Activated CD8-positive, alpha-beta memory T cell treated with anti-CD3 and anti-CD28 coated beads, Interleukin-2, amount 50 U/mL, for 48 hours (primary cell): ENCODE results near the gene PRDM2.
"Not testable (repeated sequence)": the region's sequence is repeated elsewhere in the genome, so short reads cannot be mapped to it uniquely, and the experiment has no call there.

Source experiments
- DNase-seq: peaks from one replicate; pipeline ENCODE4 v3.0.0-alpha.2; 2020

PRDM2 gene

GRCh38 chr1:13700521-13701270 is 708 bp downstream of the PRDM2 start:
- peak; percentile 80 for DNase-seq

- DNase-seq = no peak
Measured at GRCh38 chr1:13701271-13701640, 1.3 kb downstream of the PRDM2 start.

- peak; percentile 69 for DNase-seq
Measured at GRCh38 chr1:13702425-13703127, 2.6 kb downstream of the PRDM2 start.

DNA sequence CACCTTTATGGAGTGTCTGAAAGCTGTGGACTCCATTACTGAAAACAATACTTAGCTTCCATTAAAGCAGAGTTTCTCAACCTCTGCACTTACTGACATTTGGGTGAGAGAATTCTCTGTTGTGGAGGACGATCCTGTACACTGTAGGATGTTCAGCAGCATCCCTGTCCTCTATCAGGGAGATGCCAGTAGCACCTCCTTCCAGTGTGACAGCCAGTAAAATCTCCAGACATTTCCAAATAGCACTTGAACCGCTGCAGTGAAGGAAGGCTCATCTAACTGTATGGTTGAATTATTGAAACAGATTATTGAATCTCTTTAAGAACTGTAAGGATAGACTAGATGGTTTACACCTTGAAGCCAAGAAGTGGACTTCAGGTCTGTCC is 3.1 kb downstream of the PRDM2 start:
- no peak for DNase-seq

GRCh38 chr1:13703558-13704490 is 3.8 kb downstream of the PRDM2 start:
- no peak for DNase-seq

DNA sequence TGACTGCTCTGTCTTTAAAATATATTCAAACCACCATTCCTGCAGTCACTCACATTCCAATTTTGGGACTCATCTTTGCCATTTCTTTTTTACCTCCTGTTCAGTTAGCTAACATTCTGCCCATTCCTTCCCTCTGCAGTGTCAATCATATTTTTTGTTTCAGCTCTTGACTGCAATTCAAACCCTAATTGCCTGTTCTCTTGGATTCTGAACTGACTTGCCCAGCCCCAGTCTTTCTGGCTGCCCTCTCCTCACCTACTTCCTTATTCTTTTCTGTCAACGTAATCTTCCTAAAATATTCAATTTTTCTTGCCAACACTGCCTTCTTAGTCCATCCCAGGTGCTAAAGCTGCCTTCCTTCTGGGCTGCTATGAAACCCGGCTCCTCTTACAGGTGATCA is 6.1 kb downstream of the PRDM2 start:
- DNase-seq = no peak

GRCh38 chr1:13707164-13707563 is 7.2 kb downstream of the PRDM2 start:
- DNase-seq = no peak

DNA sequence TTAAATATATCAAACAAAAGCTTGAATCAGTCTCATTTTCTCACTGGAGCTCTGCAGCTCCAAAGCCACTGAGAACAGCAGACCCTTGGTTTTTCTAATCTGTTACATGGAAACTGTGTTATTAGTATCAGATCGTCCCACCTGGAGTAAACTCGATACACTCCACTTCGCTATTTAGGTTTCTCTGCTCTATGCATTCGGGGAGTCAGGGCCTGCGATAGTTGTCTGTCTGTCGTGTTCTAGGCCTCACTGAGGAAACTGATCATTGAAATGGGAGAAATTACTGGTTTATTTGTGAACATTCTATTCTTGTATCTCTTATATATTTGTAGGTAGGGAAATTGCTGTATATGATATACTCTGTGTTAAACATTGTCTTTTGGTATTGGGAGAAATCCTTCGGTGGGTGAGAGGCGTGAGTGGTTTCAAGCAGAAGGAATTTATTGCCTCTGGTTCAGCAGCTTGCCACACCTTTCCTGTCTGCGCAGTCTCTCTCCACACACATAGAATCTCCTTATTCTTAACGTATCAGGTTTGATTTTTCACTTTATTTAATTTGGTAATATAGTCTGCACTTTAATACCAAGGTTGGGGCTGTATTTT is 8.5 kb downstream of the PRDM2 start:
- no peak for DNase-seq

- no peak for DNase-seq
Measured at GRCh38 chr1:13710086-13710485, 10.1 kb downstream of the PRDM2 start.

- no peak for DNase-seq
Measured at GRCh38 chr1:13714851-13715250, 14.9 kb downstream of the PRDM2 start.

- not testable (repeated sequence) for DNase-seq
Measured at GRCh38 chr1:13715616-13716287, 15.8 kb downstream of the PRDM2 start.

- no peak for DNase-seq
Measured at GRCh38 chr1:13722808-13723360, 22.9 kb downstream of the PRDM2 start.

DNA sequence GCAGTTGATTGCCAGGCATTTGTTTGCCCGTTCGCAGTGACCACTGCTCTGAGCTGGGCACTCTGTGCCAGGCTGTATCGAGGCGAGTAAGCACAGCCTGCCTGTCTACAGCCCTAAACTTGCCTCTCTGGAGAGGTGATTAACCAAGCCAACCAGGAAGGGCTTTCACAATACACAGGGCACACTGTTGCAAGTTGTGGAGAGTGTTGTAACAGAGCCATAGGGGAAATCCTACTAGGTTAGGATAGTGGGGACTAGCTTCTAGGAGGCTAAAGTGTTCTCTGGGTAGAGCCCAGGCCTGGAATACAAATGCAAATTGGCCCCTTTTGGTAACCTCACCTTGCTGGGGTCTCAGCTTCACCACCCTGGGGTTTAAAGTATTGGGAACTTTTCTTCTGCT is 23.8 kb downstream of the PRDM2 start:
- DNase-seq = no peak

GRCh38 chr1:13725714-13726175 is 25.8 kb downstream of the PRDM2 start:
- DNase-seq = no peak

DNA sequence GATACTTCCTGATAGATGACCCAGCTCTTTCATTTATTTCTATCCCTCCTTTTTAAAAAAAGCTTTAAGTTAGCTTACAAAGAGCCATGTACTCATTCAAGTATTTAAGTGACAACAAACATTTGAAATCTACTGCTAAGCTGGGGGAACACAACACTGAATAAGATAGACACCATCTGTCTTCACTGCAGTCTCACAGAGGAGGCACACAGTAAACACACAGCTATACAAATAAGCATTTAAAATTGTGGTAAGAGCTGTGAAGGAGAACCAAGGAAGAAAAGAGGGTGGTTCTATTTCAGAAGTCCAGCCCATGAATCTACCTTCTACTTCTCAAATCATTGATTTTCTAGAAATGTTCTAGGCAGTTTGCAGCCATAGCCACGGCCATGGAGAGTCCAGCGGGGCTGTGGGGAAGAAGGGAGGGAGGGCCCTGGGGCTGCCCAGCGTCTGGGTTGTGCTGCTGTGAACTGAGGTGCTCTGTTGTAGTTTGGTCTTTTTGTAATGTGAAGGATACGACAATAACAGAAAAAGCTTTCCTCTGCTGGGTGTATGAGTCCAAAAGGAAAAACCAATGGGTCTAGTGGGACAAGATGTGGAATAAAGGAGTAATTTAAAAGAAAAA is 28.2 kb downstream of the PRDM2 start:
- DNase-seq = no peak

DNA sequence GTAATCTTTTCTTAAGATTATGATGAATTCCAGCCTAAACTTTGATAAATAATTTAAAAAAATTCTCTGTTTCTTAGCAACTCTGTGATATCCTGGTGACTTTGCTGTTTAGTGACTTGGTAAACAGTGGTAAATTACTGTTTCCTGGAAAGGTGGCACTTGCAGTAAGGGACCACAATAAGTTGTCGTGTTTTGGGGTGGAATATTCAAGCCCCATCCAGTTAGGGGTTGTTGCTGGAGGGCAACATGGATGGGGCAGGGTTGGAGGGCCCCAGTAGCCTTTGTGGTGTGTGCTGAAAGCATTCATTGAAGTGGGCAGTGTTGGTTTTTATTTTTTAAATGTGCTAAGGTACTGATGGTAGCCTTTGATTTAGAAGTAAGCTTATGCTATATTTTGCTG is 30.3 kb downstream of the PRDM2 start:
- DNase-seq = no peak

DNA sequence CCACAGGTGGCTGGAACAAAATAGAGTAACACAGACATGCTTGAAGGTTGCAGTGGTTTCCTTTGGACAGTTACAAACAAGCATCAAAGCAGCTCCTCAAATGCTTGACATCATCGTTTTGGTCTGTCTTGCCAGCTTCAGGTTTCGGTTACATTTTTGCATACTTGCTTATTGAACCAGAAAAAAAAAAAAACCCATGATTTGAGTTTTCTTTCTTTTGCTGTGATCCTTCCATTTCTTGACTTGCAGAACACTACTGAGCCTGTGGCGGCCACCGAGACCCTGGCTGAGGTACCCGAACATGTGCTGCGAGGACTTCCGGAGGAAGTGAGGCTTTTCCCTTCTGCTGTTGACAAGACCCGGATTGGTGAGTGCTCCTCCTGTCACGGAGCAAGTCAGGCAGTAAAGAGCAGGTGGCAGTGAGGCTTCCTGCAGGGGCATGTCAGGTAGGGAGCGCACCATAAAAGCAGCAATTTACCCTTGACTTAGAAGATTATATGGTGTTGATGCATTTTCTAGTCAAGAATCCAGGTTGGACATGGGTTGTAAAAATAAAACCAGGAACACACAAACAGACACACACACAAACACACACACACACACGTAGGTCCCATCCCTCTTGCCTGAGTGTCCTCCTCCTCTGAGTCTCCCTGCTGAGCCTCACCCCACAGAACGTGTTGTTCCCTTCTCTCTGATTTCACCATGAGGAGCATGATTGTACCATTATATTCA is 30.9 kb downstream of the PRDM2 start:
- peak; percentile 84 for DNase-seq

DNA sequence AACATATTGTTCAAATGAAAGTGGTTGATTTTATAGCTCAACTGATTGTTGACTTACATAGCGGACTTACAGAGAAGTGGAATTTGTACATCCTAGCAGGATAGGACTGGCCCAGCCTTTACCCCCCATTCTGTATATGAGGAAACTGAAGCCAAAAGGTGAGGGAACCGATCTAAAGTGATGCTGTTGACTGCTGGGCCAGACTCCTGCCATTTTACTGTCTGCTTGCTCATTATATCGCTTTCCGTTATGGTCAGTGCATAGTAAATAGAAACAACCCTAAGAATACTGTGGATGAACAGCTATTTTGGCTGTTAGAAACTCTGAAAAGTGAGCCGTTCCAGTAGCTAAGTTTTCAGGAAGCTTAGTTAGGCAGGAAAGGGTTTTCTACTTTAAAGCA is 31.9 kb downstream of the PRDM2 start:
- DNase-seq = no peak

DNA sequence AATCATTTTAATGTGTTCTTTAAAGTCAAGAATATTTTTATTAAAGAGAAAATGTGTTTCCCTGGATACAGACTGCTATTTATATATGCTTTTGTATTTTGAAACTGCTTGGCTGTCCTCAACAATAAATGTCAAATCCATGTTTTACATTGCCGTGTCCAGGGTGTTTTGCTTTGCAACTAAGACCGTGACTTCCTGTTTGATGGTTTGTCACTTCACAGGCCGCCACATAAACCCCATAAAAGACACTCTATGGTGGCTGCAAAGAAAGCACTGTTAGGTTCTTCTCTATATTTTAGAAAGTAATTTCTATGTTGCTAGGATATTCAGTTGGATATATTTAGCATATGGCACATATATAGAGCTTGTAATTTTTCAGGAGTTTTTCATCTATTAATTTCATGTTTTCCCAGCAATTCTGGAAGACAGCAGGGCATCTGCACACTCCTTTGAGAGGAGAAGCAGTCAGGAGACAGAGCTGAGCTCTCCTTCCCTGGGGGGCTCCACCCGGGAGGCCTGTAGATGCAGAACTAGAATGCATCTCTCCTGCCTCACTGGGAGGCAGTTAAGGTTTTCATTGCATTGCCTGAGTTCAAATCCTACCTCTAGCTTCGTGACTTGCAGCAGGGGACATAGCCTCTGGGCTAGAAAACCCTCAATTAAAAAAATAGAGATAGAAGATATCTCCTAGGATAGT is 33.1 kb downstream of the PRDM2 start:
- no peak for DNase-seq

DNA sequence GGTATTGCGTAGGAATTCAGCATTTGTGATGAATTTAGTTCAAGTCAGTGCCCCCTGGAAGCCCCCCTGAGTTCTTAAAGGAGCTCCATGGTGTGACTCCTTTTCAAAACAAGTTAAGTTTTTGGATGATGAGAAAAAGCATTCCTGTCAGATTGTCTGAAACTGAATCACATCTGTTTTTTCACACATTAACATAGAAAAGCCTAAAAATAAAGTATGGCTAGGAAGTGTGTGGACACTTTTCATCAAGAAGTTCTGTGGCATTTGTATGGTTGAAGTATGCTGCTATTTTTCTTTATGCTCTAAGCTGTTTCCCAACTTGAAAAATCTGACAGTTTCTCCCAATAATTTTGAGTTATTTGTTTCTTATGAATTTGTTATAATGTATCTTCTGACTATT is 33.7 kb downstream of the PRDM2 start:
- DNase-seq = no peak
